ENCODE results near the gene SUGCT.

DNA sequence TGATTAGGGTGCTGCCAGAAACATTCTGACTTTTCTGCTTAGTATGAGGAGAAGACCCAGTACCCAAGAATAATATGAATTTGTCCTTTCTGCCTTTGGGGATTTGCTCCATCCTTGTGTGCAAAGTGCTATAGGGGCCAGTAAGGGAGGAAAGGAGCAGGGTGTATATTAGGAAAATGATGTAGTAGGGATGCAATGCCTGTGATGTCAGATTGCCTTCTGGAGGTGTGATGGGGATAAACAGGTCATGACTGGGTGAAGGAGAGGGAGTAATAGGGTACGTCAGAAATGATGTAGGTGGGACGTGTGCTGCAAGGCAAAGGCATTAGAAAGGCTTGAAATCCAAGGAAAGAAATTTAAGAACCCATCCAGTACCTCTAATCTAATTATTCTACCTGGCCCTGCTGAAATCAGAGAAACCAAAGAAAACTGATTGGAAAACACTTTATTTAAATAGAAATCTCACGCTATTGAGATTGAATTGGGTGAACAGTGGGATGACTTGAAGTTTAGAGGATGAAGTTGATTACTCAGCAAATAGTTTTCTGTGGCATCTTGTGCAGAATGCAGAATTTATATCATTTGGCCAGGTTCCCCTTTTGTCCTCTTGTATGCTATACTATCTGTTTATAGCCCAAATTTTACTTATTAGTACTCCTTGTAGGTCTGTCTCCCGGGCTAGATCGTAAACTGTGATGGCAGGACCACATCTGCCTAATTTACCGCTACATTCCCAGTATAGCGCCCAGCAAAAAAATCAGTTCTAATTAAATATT is 503.9 kb downstream of the SUGCT start:
- TF ChIP-seq, protein P1, sequence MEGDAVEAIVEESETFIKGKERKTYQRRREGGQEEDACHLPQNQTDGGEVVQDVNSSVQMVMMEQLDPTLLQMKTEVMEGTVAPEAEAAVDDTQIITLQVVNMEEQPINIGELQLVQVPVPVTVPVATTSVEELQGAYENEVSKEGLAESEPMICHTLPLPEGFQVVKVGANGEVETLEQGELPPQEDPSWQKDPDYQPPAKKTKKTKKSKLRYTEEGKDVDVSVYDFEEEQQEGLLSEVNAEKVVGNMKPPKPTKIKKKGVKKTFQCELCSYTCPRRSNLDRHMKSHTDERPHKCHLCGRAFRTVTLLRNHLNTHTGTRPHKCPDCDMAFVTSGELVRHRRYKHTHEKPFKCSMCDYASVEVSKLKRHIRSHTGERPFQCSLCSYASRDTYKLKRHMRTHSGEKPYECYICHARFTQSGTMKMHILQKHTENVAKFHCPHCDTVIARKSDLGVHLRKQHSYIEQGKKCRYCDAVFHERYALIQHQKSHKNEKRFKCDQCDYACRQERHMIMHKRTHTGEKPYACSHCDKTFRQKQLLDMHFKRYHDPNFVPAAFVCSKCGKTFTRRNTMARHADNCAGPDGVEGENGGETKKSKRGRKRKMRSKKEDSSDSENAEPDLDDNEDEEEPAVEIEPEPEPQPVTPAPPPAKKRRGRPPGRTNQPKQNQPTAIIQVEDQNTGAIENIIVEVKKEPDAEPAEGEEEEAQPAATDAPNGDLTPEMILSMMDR (IDR thresholded peaks at IDR 0.05; ENCODE audit: borderline replicate concordance, extremely low read depth, low read length, poor library complexity, severe bottlenecking): no peak
- no peak for TF ChIP-seq EZH2 (IDR thresholded peaks at IDR 0.05; ENCODE audit: borderline replicate concordance, low read depth, low read length, severe bottlenecking)

Data from DND-41 (cell line).